Uterus (tissue), 2 donors: Measurements from ENCODE around the gene DCBLD1.

Source experiments
- CTCF ChIP-seq, 4 experiments: fragments of 200-600 bp in 2 of 4; fragments of 450-650 bp in 2 of 4; sonication (generic) in 2 of 4; IDR thresholded peaks; one replicate each; pipeline ENCODE4 v1.5.1; 2016 to 2019; ENCODE audit warnings: antibody characterized with exemption in 4 of 4, mild to moderate bottlenecking in 2 of 4, moderate library complexity in 1 of 4
- POLR2A ChIP-seq, 2 donors: fragments of 450-650 bp; IDR thresholded peaks; one replicate each; pipeline ENCODE4 v1.6.1; 2016; ENCODE audit warnings: antibody characterized with exemption in 2 of 2, mild to moderate bottlenecking in 1 of 2, moderate library complexity in 1 of 2

- no peak for TF ChIP-seq CTCF (IDR thresholded peaks at IDR 0.05)
- no peak for TF ChIP-seq POLR2A (IDR thresholded peaks at IDR 0.05)
Observed at GRCh38 chr6:117550618-117551242, 68.3 kb downstream of the DCBLD1 start.
